Activated naive CD8-positive, alpha-beta T cell treated with anti-CD3 and anti-CD28 coated beads, Interleukin-2, amount 50 U/mL, for 16 hours (primary cell): ENCODE measurements around the gene ETV2.
"Not testable (repeated sequence)": the region's sequence is repeated elsewhere in the genome, so short reads cannot be mapped to it uniquely, and the experiment has no call there.

Source experiments
- DNase-seq: peaks from one replicate; pipeline ENCODE4 v3.0.0-alpha.2; 2020; ENCODE audit warnings: low read depth, low spot score

Gene ETV2

GRCh38 chr19:35641515-35642151, at the start of gene ETV2:
TSS of gene ETV2 (plus strand) at chr19:35641745. CDS start at chr19:35642461, 716 bp downstream.
- no peak for DNase-seq

- no peak for DNase-seq
These were observed 49.3 kb upstream of the ETV2 start for GRCh38 chr19:35592226-35592625.

GRCh38 chr19:35595026-35595425, 46.5 kb upstream of the ETV2 start:
- not testable (repeated sequence) for DNase-seq

- DNase-seq, result no peak
These were observed 45.6 kb upstream of the ETV2 start for GRCh38 chr19:35595928-35596327.

- no peak for DNase-seq
These were observed 45.1 kb upstream of the ETV2 start for GRCh38 chr19:35596366-35596999.

GRCh38 chr19:35601971-35602370, 39.6 kb upstream of the ETV2 start:
- DNase-seq, result no peak

GRCh38 chr19:35604436-35604835, 37.1 kb upstream of the ETV2 start:
- DNase-seq, result not testable (repeated sequence)

GRCh38 chr19:35607170-35607569, 34.4 kb upstream of the ETV2 start:
- not testable (repeated sequence) for DNase-seq

- DNase-seq, result no peak
These were observed 33.9 kb upstream of the ETV2 start for GRCh38 chr19:35607661-35608060.

- no peak for DNase-seq
These were observed 33.3 kb upstream of the ETV2 start for GRCh38 chr19:35608251-35608650.

- DNase-seq, result no peak
These were observed 31.6 kb upstream of the ETV2 start for GRCh38 chr19:35609851-35610353.

- no peak for DNase-seq
These were observed 29.4 kb upstream of the ETV2 start for GRCh38 chr19:35612224-35612558.

- peak; percentile 90 for DNase-seq
These were observed 28.8 kb upstream of the ETV2 start, which contains the start of gene HAUS5 for GRCh38 chr19:35612559-35613321. TSS of gene HAUS5 (plus strand) at chr19:35612735. CDS start at chr19:35612795, 60 bp downstream.

- no peak for DNase-seq
These were observed 28.0 kb upstream of the ETV2 start for GRCh38 chr19:35613574-35613973.

GRCh38 chr19:35615036-35615435, 26.5 kb upstream of the ETV2 start:
- no peak for DNase-seq

GRCh38 chr19:35618857-35619256, 22.7 kb upstream of the ETV2 start:
- no peak for DNase-seq

- DNase-seq, result no peak
These were observed 22.1 kb upstream of the ETV2 start for GRCh38 chr19:35619290-35619923.

- no peak for DNase-seq
These were observed 21.5 kb upstream of the ETV2 start for GRCh38 chr19:35620001-35620400.

- DNase-seq, result no peak
These were observed 19.8 kb upstream of the ETV2 start for GRCh38 chr19:35621708-35622107.

- DNase-seq, result no peak
These were observed 18.8 kb upstream of the ETV2 start for GRCh38 chr19:35622750-35623149.

GRCh38 chr19:35623327-35624010, 18.1 kb upstream of the ETV2 start:
- DNase-seq, result no peak

GRCh38 chr19:35628264-35628564, 13.3 kb upstream of the ETV2 start:
- DNase-seq, result no peak
